SU-DHL-6 (cell line): Measurements from ENCODE around the gene CHIT1.

Experiments
- CTCF ChIP-seq: fragments of 200-600 bp; sonication (generic); IDR thresholded peaks from one replicate; pipeline ENCODE4 v1.5.1; 2017; ENCODE audit warnings: antibody characterized with exemption, mild to moderate bottlenecking, low read length, moderate library complexity; ENCODE audit not compliant: insufficient read depth, poor library complexity, severe bottlenecking
- EZH2phosphoT487 ChIP-seq: fragments of 200-600 bp; sonication (generic), shearing (Covaris generic); conservative IDR thresholded peaks from 2 replicates; pipeline ENCODE4 v1.6.1; 2018; ENCODE audit warnings: mild to moderate bottlenecking, antibody characterized with exemption, low read length, moderate library complexity, mixed read lengths

DNA sequence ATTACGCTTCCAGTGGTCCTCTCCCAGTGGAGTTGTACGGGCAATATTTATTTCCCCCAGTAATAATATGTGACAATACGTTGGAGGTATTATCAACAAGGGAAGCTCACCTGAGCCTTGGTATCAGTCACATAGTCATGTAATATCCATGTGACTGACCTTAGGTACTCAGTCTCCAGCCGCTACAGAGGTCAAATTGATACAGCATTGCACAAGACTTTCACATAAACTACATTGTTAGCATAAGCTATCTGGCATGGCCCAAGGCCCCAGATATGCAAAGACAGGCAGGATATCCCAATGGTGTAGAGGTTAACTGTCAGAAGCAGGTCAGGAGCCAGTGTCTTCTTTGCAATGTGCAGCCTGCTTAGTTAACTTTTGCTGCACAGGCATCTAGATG is 15.3 kb upstream of the CHIT1 start:
- TF ChIP-seq EZH2phosphoT487, result no peak
- TF ChIP-seq CTCF, result no peak
